GM18861 (cell line): Measurements from ENCODE around the gene PPP2R5D.

ENCODE experiments used
- ATAC-seq: cut with Tn5 transposase; IDR thresholded peaks from one replicate; pipeline ENCODE4 v1.9.1; 2021; ENCODE audit not compliant: unreplicated experiment

PPP2R5D gene

GRCh38 chr6:43053545-43054205, 69.3 kb downstream of the PPP2R5D start, which contains the start of gene CUL7:
Gene CUL7 (minus strand): TSS chr6:43053851. CDS start chr6:43052788, 1,063 bp downstream.
- peak; percentile 63 for ATAC-seq

GRCh38 chr6:43054206-43054943, 70.0 kb downstream of the PPP2R5D start:
- ATAC-seq, result no peak

DNA sequence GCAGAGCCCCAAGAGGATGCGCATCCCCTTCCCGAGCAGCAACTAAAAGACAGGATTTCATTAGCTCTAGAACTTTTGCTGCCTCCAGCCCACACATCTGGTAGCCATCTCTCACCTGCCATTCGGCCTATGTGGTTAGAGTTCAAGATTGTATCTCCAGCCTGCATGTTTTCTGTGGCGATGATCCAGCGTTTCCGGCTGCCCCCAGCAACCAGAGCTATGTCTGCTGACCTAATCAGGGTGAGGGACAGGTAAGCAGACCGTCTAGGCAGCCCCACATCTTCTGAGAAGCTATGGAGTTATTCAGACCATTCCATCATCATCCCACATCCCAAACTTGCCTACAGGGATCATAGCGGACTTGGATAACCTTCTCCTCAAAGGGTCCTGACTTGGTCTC, 71.6 kb downstream of the PPP2R5D start:
- ATAC-seq, result no peak

- ATAC-seq, result no peak
Measured at GRCh38 chr6:43058531-43058930, 74.2 kb downstream of the PPP2R5D start.

DNA sequence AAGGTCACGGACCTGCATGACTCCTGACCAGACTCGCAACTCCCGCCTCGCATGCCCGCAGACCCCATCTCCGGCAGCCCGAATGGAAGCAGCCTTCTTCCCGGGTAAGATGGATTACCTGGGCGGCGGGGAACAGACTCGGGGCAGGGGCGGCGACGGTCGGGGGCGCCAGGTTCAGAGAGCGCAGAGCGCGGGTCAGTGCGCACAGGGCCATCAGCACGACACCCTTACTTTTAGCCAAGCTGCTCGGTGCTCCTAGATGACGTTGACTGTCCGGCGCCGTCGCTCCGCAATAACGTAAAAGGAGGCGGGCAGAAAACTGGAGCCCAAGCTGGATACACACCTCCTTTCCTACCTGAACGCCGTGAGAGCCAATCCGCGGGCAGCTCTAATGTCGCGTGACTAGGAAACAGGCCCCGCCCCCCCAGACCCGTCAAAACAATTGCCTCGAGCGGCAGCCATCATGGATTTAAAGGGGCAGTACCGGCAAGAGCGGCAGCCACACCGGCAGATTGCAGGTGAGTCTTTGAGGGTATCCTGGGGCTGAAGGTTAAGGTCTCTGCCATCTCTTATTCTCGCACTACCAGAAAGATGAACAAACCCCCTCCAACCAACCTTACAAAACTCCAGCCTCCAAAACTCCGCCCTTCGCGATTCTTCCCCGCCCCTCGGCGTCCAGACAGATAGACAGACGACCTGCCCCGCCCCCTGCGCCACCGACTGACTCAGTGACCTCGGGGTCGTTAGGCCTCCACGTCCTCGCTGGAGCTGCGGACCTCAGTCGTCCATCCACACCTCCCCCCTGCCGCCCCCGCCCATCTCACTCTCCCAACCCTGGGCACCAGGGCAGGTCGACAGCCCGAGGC, 75.0 kb downstream of the PPP2R5D start, which contains the start of the genes KLC4 and MRPL2:
Gene KLC4, plus strand, starts transcription at position 464 of the 866 bp plus-strand sequence. CDS start 1,705 bp downstream, outside the sequence.
Gene MRPL2, minus strand, starts transcription at position 267 of the 866 bp plus-strand sequence. Its CDS starts 53 bp downstream, at position 214.
- peak; percentile 90 for ATAC-seq

DNA sequence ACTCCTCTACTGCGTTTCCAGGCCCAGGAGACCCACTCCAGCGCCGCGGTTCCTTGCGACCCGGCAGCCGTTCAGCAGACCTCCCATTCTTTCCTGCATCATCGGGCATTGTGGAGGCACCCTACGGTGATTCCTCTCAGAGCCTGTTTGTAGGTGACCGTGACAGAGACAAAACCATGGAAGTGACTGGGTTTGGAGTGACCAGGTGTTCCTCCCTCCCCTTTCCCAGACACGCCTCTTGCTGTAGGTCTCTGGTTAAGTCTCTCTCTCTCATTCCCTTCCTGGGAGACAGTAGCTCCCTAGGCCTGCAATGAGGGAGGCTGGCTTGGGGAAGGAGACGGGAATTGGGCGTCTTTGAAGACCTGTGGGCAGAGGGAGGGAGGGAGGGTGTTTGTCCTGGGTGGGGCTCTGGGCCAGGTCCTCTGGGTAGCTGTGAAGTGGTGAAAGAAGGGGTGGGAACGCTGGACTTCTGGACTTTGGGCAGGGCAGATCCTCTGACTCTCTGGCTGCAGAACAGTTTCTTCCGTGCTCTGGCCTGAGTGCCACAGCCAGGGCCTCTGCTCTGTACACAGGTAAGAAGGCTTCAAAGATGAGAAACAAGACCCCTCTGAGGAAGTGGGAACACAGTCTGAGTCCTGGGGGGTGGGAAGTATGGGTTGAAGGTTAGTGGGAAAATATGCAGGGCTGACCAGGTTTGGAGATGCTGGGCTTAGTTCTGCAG, 75.8 kb downstream of the PPP2R5D start:
- no peak for ATAC-seq

DNA sequence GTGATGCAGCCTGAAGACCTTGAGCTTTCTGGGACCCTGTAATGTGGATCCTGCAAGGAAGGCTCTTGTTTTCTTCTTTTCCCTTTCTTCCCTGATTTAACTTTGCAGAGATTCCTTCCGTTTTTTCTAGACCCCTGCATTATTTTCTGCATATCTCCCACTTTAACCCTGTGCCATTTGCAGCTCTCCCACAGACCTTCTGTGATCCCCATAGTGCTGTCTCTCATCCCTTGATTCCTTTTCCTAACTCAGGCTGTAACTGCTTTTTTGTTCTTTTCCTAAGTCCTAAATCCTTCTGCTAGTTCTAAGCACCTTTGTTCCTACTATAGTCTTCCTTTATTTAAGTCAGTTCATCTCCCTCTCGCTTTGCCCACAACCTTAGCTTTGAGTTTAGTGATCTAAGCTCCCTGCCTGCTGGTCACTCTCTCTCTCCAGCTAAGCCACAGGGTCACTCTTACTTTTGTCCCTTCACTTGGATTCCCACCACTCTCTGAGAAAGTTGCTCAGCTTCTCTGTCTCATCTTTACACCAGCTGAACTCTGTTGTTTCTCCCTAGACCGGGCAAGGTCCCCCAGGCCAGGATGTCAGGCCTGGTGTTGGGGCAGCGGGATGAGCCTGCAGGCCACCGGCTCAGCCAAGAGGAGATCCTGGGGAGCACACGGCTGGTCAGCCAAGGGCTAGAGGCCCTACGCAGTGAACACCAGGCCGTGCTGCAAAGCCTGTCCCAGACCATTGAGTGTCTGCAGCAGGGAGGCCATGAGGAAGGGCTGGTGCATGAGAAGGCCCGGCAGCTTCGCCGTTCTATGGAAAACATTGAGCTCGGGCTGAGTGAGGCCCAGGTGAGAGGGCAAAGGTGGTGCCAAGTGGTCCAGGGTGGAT, 76.6 kb downstream of the PPP2R5D start:
- no peak for ATAC-seq

DNA sequence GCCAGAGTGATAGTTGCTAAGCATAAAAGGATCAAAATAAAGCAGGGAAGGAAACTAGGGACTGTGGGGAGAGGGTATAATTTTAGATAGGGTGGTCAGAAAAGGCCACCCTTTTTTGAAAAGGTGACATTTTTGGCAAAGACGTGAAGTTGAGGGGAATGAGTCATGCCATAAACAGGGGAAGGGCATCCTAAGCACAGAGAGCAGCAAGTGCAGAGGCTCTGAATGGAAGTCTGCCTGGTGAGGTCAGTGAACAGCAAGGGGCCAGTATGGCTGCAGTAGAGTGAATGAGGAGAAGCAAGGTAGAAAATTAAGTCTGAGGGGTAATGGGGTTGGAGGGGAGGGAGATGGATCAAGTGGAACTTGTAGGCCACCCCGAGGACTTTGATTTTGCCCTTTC, 77.5 kb downstream of the PPP2R5D start:
- ATAC-seq, result no peak
